K562 (cell line): ENCODE measurements around the gene TIMM17A. TPM values are rescaled to one million over a fixed set of nuclear protein-coding genes. Genes with fewer than 3 reads are reported as not detected.

Source experiments
- BRD9 ChIP-seq: fragments of 450-650 bp; IDR thresholded peaks from 2 replicates; pipeline ENCODE4 v1.6.1; 2018; ENCODE audit warnings: low read depth; ENCODE audit not compliant: partially characterized antibody
- CHCHD3 ChIP-seq: fragments of 250-450 bp; sonication (Bioruptor Pico); IDR thresholded peaks from 2 replicates; pipeline ENCODE4 v2.1.2; 2022; ENCODE audit warnings: mild to moderate bottlenecking
- KDM2B ChIP-seq: fragments of 250-450 bp; sonication (Bioruptor Pico); IDR thresholded peaks from 2 replicates; pipeline ENCODE4 v1.8.0; 2021; ENCODE audit warnings: mild to moderate bottlenecking, moderate library complexity
- NFATC3 ChIP-seq: fragments of 450-650 bp; IDR thresholded peaks from 2 replicates; pipeline ENCODE4 v1.6.1; 2017; ENCODE audit warnings: mild to moderate bottlenecking
- NFIC ChIP-seq: fragments of 450-650 bp; IDR thresholded peaks from 2 replicates; pipeline ENCODE4 v1.6.1; 2017; ENCODE audit warnings: mild to moderate bottlenecking, inconsistent platforms
- PHTF2 ChIP-seq: fragments of 250-450 bp; sonication (Bioruptor Pico); IDR thresholded peaks from 2 replicates; pipeline ENCODE4 v1.5.0; 2021; ENCODE audit warnings: mild to moderate bottlenecking
- POLR3G ChIP-seq: IDR thresholded peaks from 2 replicates; pipeline ENCODE4 v1.6.1; 2011; ENCODE audit not compliant: insufficient read length, insufficient replicate concordance; ENCODE audit errors: extremely low read depth
- SMC3 ChIP-seq: conservative IDR thresholded peaks from 2 replicates; pipeline ENCODE4 v1.6.1; 2011; ENCODE audit warnings: low read depth, low read length, improper control_type of control experiment; ENCODE audit not compliant: insufficient read depth
- WHSC1 ChIP-seq: IDR thresholded peaks from one replicate; pipeline ENCODE4 v1.6.1; 2012; ENCODE audit warnings: low read length, control low read depth, inconsistent platforms
- ZEB2 ChIP-seq: fragments of 450-650 bp; IDR thresholded peaks from 2 replicates; pipeline ENCODE4 v1.6.1; 2016
- ZNF165 ChIP-seq: fragments of 250-450 bp; sonication (Bioruptor Pico); IDR thresholded peaks from 2 replicates; pipeline ENCODE4 v1.4.0; 2020; ENCODE audit warnings: borderline replicate concordance
- ZNF239 ChIP-seq: fragments of 250-450 bp; sonication (Bioruptor Pico); IDR thresholded peaks from 2 replicates; pipeline ENCODE4 v1.4.0; 2020; ENCODE audit warnings: mild to moderate bottlenecking
- ZNF354B ChIP-seq: fragments of 250-450 bp; sonication (Bioruptor Pico); IDR thresholded peaks from 2 replicates; pipeline ENCODE4 v1.4.0; 2020
- ZNF79 ChIP-seq: fragments of 250-450 bp; sonication (Bioruptor Pico); IDR thresholded peaks from 2 replicates; pipeline ENCODE4 v1.4.0; 2020; ENCODE audit warnings: low read depth, mild to moderate bottlenecking, moderate library complexity
- polyA plus RNA-seq, 8 experiments: library from polyadenylated mRNA; depleted of rRNA in 4 of 8; stranded (reverse) in 5 of 8; unstranded in 3 of 8; fragments of >200 nt; fragmentation: Nextera tagmentation in 2 of 8; fragmentation: Illumina TruSeq in 1 of 8; extraction: Ambion mirVana in 2 of 8; extraction: Trizol in 1 of 8; gene quantifications; 2 replicates each; pipeline versions ENCODE4 v1.2.1 to v1.2.3, GENCODE V29; 2011 to 2014; ENCODE audit warnings: inconsistent platforms in 1 of 8, missing spikeins in 1 of 8
- total RNA-seq, 7 experiments: library from RNA; depleted of rRNA in 6 of 7; stranded (reverse); fragments of >200 nt in 6 of 7; fragmentation: Illumina TruSeq in 2 of 7; extraction: Trizol in 2 of 7; gene quantifications; 2 replicates each; pipeline versions ENCODE4 v1.2.1 to v1.2.3, GENCODE V29; 2011 to 2021; ENCODE audit warnings: low replicate concordance in 1 of 7
- TF ChIP-seq, protein P1 (sequence below): sonication (generic); formaldehyde crosslinking; IDR thresholded peaks from 2 replicates; pipeline ENCODE4 v1.8.1; 2023; ENCODE audit warnings: mild to moderate bottlenecking, missing genetic modification reagents
- TF ChIP-seq, protein P2 (sequence below), 2 experiments: fragments of 450-650 bp in 1 of 2; sonication (generic) in 1 of 2; formaldehyde crosslinking in 1 of 2; IDR thresholded peaks in 1 of 2; conservative IDR thresholded peaks in 1 of 2; 2 replicates each; pipeline versions ENCODE4 v1.6.1 to v1.8.1; 2016 to 2023; ENCODE audit warnings: mild to moderate bottlenecking in 2 of 2, moderate library complexity in 2 of 2, inconsistent platforms in 1 of 2, missing genetic modification reagents in 1 of 2
- TF ChIP-seq, protein P3 (sequence below): fragments of 250-450 bp; sonication (Bioruptor Pico); IDR thresholded peaks from 2 replicates; pipeline ENCODE4 v1.5.0; 2022; ENCODE audit warnings: mild to moderate bottlenecking
- TF ChIP-seq, protein P4 (sequence below): fragments of 250-450 bp; sonication (Bioruptor Pico); IDR thresholded peaks from 2 replicates; pipeline ENCODE4 v1.5.0; 2021; ENCODE audit warnings: mild to moderate bottlenecking, borderline replicate concordance
- TF ChIP-seq, protein P5 (sequence below): fragments of 450-650 bp; formaldehyde crosslinking; IDR thresholded peaks from 2 replicates; pipeline ENCODE4 v1.4.0; 2020; ENCODE audit warnings: mild to moderate bottlenecking, moderate library complexity

Gene TIMM17A
- total and polyA plus RNA-seq, 9 of the 15 experiments (the other 6 are each of a cell fraction or from before 2014, with no cell fraction given): 116 to 744 (median 180) TPM

DNA sequence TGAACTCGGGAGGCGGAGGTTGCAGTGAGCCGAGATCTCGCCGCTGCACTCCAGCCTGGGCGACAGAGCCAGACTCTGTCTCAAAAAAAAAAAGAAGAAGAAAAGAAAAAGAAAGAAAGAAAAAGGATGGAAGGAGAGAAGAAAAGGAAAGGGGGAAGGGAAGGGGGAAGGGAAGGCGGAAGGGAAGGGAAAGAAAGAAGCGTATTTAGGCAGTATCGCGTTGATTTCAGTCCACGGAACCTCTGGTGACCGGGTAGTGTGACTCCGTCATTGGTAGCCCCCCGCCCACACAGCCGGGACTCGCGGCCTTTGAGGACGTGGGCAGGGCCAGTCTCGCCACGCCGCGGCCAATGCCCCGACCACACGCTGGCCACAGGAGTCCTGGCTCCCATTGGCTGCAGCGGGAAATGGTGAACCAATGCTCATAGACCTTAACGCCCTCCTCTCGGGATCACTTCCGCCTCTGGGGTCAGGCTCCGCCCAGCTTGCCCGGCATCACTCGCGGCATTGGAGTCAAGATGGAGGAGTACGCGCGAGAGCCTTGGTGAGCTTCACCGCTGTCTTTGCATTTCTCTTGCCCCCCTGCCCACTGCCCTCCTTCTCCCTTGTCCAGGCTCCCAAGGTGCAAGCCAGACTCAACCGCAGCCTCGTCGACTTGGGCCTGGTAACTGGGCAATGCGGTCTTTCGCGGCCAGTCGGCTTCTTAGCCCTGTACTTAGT is at the start of gene TIMM17A (continued):
- TF ChIP-seq, protein P1, sequence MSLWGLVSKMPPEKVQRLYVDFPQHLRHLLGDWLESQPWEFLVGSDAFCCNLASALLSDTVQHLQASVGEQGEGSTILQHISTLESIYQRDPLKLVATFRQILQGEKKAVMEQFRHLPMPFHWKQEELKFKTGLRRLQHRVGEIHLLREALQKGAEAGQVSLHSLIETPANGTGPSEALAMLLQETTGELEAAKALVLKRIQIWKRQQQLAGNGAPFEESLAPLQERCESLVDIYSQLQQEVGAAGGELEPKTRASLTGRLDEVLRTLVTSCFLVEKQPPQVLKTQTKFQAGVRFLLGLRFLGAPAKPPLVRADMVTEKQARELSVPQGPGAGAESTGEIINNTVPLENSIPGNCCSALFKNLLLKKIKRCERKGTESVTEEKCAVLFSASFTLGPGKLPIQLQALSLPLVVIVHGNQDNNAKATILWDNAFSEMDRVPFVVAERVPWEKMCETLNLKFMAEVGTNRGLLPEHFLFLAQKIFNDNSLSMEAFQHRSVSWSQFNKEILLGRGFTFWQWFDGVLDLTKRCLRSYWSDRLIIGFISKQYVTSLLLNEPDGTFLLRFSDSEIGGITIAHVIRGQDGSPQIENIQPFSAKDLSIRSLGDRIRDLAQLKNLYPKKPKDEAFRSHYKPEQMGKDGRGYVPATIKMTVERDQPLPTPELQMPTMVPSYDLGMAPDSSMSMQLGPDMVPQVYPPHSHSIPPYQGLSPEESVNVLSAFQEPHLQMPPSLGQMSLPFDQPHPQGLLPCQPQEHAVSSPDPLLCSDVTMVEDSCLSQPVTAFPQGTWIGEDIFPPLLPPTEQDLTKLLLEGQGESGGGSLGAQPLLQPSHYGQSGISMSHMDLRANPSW (CRISPR knock-in tag): no peak
- TF ChIP-seq KDM2B (CRISPR knock-in tag) (no peak), WHSC1 (no peak), CHCHD3 (CRISPR knock-in tag) (no peak), ZNF239 (CRISPR knock-in tag) (no peak), NFIC (peak; percentile 72), PHTF2 (CRISPR knock-in tag) (no peak), ZNF165 (CRISPR knock-in tag) (no peak), NFATC3 (peak; percentile 81; the same call in 1 of the 2 replicates), ZEB2 (peak; percentile 70; the same call in 1 of the 2 replicates), SMC3 (no peak), ZNF79 (no peak), ZNF354B (CRISPR knock-in tag) (no peak), POLR3G (no peak), BRD9 (peak; percentile 98)
- TF ChIP-seq, protein P2, sequence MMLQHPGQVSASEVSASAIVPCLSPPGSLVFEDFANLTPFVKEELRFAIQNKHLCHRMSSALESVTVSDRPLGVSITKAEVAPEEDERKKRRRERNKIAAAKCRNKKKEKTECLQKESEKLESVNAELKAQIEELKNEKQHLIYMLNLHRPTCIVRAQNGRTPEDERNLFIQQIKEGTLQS (IDR thresholded peaks at IDR 0.05): peak; percentile 42; the same call in 1 of the 2 replicates
- TF ChIP-seq, protein P2 (CRISPR knock-in tag; conservative IDR thresholded peaks at IDR 0.05): peak; percentile 51
- TF ChIP-seq, protein P3, sequence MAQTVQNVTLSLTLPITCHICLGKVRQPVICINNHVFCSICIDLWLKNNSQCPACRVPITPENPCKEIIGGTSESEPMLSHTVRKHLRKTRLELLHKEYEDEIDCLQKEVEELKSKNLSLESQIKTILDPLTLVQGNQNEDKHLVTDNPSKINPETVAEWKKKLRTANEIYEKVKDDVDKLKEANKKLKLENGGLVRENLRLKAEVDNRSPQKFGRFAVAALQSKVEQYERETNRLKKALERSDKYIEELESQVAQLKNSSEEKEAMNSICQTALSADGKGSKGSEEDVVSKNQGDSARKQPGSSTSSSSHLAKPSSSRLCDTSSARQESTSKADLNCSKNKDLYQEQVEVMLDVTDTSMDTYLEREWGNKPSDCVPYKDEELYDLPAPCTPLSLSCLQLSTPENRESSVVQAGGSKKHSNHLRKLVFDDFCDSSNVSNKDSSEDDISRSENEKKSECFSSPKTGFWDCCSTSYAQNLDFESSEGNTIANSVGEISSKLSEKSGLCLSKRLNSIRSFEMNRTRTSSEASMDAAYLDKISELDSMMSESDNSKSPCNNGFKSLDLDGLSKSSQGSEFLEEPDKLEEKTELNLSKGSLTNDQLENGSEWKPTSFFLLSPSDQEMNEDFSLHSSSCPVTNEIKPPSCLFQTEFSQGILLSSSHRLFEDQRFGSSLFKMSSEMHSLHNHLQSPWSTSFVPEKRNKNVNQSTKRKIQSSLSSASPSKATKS (CRISPR knock-in tag): no peak
- TF ChIP-seq, protein P4, sequence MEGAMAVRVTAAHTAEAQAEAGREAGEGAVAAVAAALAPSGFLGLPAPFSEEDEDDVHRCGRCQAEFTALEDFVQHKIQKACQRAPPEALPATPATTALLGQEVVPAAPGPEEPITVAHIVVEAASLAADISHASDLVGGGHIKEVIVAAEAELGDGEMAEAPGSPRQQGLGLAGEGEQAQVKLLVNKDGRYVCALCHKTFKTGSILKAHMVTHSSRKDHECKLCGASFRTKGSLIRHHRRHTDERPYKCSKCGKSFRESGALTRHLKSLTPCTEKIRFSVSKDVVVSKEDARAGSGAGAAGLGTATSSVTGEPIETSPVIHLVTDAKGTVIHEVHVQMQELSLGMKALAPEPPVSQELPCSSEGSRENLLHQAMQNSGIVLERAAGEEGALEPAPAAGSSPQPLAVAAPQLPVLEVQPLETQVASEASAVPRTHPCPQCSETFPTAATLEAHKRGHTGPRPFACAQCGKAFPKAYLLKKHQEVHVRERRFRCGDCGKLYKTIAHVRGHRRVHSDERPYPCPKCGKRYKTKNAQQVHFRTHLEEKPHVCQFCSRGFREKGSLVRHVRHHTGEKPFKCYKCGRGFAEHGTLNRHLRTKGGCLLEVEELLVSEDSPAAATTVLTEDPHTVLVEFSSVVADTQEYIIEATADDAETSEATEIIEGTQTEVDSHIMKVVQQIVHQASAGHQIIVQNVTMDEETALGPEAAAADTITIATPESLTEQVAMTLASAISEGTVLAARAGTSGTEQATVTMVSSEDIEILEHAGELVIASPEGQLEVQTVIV (CRISPR knock-in tag): no peak
- TF ChIP-seq, protein P5, sequence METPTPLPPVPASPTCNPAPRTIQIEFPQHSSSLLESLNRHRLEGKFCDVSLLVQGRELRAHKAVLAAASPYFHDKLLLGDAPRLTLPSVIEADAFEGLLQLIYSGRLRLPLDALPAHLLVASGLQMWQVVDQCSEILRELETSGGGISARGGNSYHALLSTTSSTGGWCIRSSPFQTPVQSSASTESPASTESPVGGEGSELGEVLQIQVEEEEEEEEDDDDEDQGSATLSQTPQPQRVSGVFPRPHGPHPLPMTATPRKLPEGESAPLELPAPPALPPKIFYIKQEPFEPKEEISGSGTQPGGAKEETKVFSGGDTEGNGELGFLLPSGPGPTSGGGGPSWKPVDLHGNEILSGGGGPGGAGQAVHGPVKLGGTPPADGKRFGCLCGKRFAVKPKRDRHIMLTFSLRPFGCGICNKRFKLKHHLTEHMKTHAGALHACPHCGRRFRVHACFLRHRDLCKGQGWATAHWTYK (CRISPR knock-in tag): peak; percentile 59; the same call in 1 of the 2 replicates
